ENCODE data around the gene SORCS2.

Gene SORCS2

DNA sequence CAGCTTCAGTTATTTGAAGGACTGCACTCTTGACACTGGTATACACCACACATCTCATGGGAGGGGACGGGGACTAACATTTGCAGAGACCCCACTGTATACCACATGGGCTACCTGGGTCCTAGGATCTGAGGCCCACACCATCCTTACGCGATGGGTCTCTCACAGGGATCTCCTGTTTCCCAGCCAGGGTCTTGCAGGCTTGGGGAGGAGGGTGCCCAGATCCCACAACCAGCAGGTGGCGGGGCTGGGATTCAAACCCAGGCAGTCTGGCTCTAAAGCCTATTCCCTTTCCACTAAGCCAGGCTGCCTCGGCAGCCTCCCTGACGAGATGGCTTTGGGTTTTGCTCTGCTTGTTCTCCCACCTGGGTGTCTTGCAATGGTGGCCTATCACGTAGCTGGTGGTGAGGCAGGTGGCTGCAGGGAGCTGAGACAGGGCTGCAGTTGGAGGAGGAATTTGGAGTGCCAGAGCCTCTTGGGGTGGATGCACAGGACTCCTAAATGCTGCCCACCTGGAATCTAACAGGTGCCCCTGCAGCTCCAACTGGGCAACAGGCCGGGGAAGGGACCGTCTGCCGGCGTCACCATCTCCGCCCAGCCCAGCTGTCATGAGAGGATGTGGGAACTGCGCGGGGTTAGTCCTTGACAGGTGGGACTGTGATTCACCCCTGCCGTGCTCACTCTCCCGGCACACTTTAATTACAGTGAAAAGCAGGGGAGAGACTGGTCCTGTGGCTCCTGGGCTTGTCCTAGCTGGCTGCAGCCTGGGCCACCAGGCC is 131.7 kb downstream of the SORCS2 start:
- H3K4me3 ChIP-seq (ENCODE audit: low read length): no peak overlapping the region
- no peak for DNase-seq (ENCODE audit: low read depth)
- TF ChIP-seq, protein P1, sequence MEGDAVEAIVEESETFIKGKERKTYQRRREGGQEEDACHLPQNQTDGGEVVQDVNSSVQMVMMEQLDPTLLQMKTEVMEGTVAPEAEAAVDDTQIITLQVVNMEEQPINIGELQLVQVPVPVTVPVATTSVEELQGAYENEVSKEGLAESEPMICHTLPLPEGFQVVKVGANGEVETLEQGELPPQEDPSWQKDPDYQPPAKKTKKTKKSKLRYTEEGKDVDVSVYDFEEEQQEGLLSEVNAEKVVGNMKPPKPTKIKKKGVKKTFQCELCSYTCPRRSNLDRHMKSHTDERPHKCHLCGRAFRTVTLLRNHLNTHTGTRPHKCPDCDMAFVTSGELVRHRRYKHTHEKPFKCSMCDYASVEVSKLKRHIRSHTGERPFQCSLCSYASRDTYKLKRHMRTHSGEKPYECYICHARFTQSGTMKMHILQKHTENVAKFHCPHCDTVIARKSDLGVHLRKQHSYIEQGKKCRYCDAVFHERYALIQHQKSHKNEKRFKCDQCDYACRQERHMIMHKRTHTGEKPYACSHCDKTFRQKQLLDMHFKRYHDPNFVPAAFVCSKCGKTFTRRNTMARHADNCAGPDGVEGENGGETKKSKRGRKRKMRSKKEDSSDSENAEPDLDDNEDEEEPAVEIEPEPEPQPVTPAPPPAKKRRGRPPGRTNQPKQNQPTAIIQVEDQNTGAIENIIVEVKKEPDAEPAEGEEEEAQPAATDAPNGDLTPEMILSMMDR (conservative IDR thresholded peaks at IDR 0.05; ENCODE audit: low read length): no peak

DNA sequence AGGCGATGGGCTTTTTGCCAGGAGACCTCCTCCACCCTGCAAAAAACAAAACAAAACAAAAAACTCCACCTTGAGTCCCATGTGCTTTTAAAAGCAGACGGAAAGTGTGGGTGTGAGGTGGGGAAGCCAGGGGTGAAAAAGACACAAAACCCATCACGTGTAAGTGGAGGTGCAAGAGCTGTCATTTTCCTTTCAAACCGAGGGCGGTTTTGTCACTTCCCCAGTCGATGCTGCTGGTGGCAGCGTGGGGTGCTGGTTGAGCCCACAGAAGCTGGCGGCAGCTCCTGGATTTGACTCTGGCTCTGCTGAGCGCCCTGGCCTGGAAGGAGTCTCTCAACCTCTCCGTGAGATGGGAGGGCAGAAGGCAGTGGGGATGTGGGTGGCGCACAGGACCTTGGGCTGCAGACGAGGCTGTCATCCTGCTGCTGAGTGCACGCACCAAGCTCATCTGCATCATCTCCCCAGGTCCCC is 132.3 kb downstream of the SORCS2 start:
- no peak overlapping the region for H3K4me3 ChIP-seq (ENCODE audit: low read length)
- no peak for DNase-seq (ENCODE audit: low read depth)
- TF ChIP-seq, protein P1 (conservative IDR thresholded peaks at IDR 0.05; ENCODE audit: low read length): no peak

DNA sequence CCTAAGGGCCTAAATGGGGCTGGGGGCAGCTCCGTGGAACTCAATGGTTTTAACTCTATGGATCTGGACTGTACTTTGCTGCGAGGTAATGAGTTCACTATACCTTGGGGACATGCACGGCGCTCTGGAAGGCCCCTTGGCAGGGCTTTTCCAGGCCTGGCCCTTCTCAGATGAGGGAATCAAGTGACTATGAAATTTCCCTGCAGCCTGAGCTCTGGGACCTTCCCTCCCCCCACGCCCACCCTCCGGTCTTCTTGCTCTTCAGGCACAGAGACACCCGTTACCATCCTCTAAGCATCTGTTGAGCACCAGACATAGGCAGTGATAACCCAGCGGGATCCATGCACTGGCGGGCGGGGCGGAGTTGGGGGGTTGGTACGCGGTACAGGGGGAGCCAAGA is 133.2 kb downstream of the SORCS2 start:
- no peak overlapping the region for H3K4me3 ChIP-seq (ENCODE audit: low read length)
- TF ChIP-seq, protein P1 (conservative IDR thresholded peaks at IDR 0.05; ENCODE audit: low read length): no peak
- no peak for DNase-seq (ENCODE audit: low read depth)

DNA sequence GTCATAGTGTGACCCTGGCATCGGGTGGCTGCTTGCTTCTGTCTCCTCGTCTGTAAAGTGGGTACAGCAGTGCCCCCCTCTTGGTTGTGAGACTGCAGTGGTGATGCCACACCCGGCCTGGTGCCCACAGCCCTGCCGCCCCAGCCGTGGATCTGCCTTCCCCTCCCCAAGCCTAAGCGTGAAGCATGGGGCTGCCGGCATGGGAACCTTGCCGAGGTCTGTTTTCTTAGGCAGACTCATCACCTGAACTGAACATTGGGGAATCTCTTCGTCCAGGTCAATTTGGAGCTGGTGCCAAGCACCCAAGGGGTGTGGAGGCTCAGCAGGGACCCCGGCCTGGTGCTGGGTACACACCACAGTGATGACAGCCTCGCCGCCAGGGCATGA is 134.0 kb downstream of the SORCS2 start:
- DNase-seq (ENCODE audit: low read depth): no peak
- TF ChIP-seq, protein P1 (conservative IDR thresholded peaks at IDR 0.05; ENCODE audit: low read length): no peak
- H3K4me3 ChIP-seq (ENCODE audit: low read length): no peak overlapping the region

DNA sequence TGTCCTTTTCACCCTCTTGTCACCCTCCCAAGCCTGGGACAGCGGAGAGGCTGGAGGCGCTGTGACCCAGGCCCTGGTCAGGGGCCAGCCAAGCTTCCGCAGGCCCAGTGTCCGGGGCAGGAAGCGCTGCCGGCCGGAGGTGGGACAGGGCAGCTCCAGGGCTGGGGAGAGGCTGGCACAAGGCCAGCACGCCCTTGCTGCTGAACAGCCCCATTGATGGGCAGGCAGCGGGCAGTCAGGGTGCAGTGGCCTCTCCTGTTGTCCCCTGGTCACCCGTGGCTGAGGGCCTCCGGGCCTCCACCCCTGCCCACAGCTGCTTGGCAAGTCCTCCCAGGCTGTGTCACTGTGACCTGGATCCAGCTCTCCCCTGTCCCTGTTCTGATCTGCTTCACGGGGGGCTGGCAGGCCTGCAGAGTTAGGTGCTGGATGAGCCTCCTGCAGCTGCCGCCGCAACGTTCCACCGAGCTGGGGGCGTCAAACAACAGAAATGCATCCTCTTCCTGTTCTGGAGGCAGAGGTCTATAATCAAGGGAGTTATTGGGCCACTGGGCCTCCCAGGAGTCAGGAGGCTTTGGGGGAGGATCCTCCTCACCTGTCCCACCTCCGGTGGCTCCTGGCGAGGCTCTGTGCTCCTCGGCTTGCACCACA is 134.5 kb downstream of the SORCS2 start:
- DNase-seq (ENCODE audit: low read depth): no peak
- H3K4me3 ChIP-seq (ENCODE audit: low read length): no peak overlapping the region
- TF ChIP-seq, protein P1 (conservative IDR thresholded peaks at IDR 0.05; ENCODE audit: low read length): no peak

DNA sequence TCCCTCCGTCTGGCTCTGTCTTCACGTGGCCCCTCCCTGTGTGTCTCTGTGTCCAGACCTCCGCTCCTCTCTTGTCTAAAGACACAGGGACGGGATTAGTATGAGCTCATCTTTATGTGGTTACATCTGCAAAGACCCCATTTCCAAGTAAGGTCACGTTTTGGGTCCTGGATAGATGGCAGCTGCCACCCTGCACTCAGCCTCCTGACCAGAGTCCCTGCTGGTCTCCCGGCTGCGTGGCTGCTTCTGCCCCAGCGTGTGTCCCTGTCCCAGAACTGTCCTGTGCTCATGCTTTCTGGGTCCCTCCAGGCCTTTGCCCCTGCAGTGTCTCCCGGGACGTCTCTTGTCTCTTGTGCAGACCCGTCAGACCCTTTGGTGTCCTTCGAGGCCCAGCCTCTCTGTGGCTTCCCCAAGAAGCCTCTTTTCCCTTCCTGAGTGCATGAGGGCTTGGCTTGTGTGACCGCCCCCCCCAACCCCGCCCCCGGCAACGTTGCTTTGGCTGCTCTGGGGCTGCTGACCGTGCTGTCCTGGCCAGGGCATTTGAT is 135.1 kb downstream of the SORCS2 start:
- no peak overlapping the region for H3K4me3 ChIP-seq (ENCODE audit: low read length)
- TF ChIP-seq, protein P1 (conservative IDR thresholded peaks at IDR 0.05; ENCODE audit: low read length): no peak
- no peak for DNase-seq (ENCODE audit: low read depth)

Measured in AG10803 (cell line).